Stomach (tissue), 9 donors: Measurements from ENCODE around the gene MKKS. TPM values are rescaled to one million over a fixed set of nuclear protein-coding genes. Genes with fewer than 3 reads are reported as not detected.
A peak's percentile ranks its signal among the peaks of the same experiment; 100 is the strongest.

ENCODE experiments used
- DNase-seq, 2 donors: peaks; one replicate each; pipeline versions ENCODE4 v3.0.0 to v3.0.0-alpha.2; 2013 to 2019
- H3K27ac ChIP-seq, 5 donors: fragments of 200-600 bp in 4 of 5; sonication (generic) in 4 of 5; one replicate each; pipeline ENCODE4 v1.5.1; 2013 to 2019; ENCODE audit warnings: mild to moderate bottlenecking in 1 of 5, moderate library complexity in 1 of 5
- H3K27me3 ChIP-seq, 3 donors: fragments of 200-600 bp; sonication (generic); one replicate each; pipeline ENCODE4 v1.5.1; 2017 to 2019; ENCODE audit warnings: mixed run types in 1 of 3
- H3K36me3 ChIP-seq, 4 donors: fragments of 200-600 bp; sonication (generic); 1 replicate in 3 of 4; 2 replicates in 1 of 4; pipeline ENCODE4 v1.5.1; 2016 to 2019
- H3K4me1 ChIP-seq, 4 donors: fragments of 200-600 bp; sonication (generic); one replicate each; pipeline ENCODE4 v1.5.1; 2016 to 2019
- H3K4me3 ChIP-seq, 4 donors: fragments of 200-600 bp; sonication (generic) in 3 of 4; one replicate each; pipeline ENCODE4 v1.5.1; 2016 to 2019; ENCODE audit warnings: mild to moderate bottlenecking in 1 of 4
- H3K9me3 ChIP-seq, 4 donors: fragments of 200-600 bp; sonication (generic); one replicate each; pipeline ENCODE4 v1.5.1; 2016 to 2019
- EP300 ChIP-seq: sonication (generic); formaldehyde crosslinking; IDR thresholded peaks from one replicate; pipeline ENCODE4 v1.6.1; 2017; ENCODE audit warnings: antibody characterized with exemption
- POLR2A ChIP-seq, 4 donors: fragments of 450-650 bp; IDR thresholded peaks; one replicate each; pipeline ENCODE4 v1.6.1; 2016; ENCODE audit warnings: antibody characterized with exemption in 4 of 4, control low read depth in 2 of 4, mild to moderate bottlenecking in 1 of 4, moderate library complexity in 1 of 4
- POLR2AphosphoS5 ChIP-seq, 3 donors: sonication (generic); formaldehyde crosslinking; IDR thresholded peaks; one replicate each; pipeline ENCODE4 v1.6.1; 2016; ENCODE audit warnings: antibody characterized with exemption in 3 of 3
- WGBS, 5 donors: extraction: QIAGEN DNeasy Blood & Tissue Kit in 3 of 5; methylation state at CpG; one replicate each; pipeline versions ENCODE4 v1.1.5 to v1.1.7; 2013 to 2018; 5-methylcytosine and 5-hydroxymethylcytosine counted together
- intact Hi-C: fragments of 100-400 bp; cut with DNase I; formaldehyde crosslinking; loops from one replicate; pipeline ENCODE4 v1.15.1; 2023; ENCODE audit warnings: low total_unique reads
- polyA plus RNA-seq, 3 donors: library from polyadenylated mRNA; stranded (reverse); fragments of 200-250 nt; gene quantifications; one replicate each; pipeline ENCODE4 v1.2.3, GENCODE V29; 2013
- total RNA-seq, 5 donors: library from RNA; depleted of rRNA; stranded (reverse); fragments of >200 nt; gene quantifications; one replicate each; pipeline versions ENCODE4 v1.1.0 to v1.2.3, GENCODE V29; 2014 to 2016
- TF ChIP-seq, protein P1 (sequence below), 7 experiments: fragments of 450-650 bp in 4 of 7; fragments of 200-600 bp in 3 of 7; sonication (generic) in 3 of 7; IDR thresholded peaks; one replicate each; pipeline ENCODE4 v1.5.1; 2016 to 2019; ENCODE audit warnings: antibody characterized with exemption in 7 of 7, control low read depth in 2 of 7, mild to moderate bottlenecking in 1 of 7
- donor health status: healthy with polysubstance abuse.
- donor health status: Bipolar disorder and iron deficiency.
- donor health status: healthy.

Gene MKKS
- total and polyA plus RNA-seq, 8 donors, result 6.1 to 18.6 (median 12.3) TPM

DNA sequence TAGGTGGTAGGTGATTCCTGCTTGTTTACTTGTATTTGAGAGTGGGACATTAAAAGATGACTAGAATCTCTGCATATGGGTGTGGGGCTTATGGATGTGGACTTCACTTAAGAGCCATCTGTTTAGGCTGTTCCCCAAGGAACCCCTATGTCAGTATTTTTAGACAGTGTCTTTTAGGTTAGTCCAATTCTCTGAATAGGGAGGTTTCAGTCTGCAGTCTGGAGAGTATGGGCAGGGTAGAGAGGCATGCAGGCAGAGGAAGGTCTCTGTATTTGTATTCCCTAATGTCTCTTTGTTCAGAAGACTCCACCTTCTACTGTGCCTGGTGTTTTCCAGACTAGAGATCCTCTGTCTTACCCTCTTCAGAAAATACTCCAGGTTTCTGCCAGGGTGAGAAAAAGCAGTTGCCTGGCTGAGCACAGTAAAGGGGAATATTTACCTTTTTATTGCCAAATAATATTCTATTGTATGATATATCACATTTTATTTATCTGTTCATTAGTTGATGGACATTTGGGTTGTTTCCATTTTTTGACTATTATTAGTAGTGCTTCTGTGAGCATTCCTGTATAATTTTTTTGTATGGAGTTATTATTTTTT is 20.2 kb upstream of the MKKS start:
- Histone ChIP-seq H3K4me1 (peaks cover 0 to 11% (median 2%) of the 10 kb centered on the region in 4 donors), H3K27me3 (no peaks in the 10 kb centered on the region), H3K36me3 (no peaks in the 10 kb centered on the region), H3K9me3 (peaks cover 0 to 10% (median 2%) of the 10 kb centered on the region in 4 donors), H3K4me3 (no peak overlapping the region), H3K27ac (no peak overlapping the region)
- no peak for DNase-seq
- intact Hi-C loops, result no loop called here
- no peak for TF ChIP-seq POLR2A (IDR thresholded peaks at IDR 0.05)

DNA sequence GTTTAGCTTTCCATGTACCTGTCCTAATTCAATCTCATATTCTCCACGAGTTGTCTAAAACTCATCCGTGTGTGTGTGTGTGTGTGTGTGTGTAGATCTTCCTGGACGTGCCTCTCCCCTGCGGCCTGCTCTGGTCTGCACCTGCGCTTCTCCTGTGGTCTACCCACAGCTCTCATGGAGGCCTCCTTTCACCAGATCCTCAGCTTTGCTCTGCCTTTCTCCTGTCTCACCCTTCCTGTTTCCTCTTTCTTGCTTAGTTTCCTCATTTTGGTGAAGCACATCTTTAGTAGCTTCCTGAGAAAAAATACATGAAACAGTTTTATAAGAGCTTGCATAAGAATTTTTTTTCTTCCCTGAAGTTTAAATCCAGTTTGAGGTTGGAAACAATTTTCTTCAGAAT is 19.2 kb upstream of the MKKS start:
- Histone ChIP-seq H3K27ac (no peak overlapping the region), H3K27me3 (no peaks in the 10 kb centered on the region), H3K36me3 (no peaks in the 10 kb centered on the region), H3K4me1 (peaks cover 0 to 11% (median 2%) of the 10 kb centered on the region in 4 donors), H3K9me3 (peaks cover 0 to 10% (median 2%) of the 10 kb centered on the region in 4 donors), H3K4me3 (no peak overlapping the region)
- 21 to 76% (median 68%) methylated on average over 5 of the region's 5 CpGs for WGBS, 5 donors
- intact Hi-C loops, result no loop called here
- DNase-seq, result peak in 1 of 2 donors; percentile 36
- no peak for TF ChIP-seq EP300
- no peak for TF ChIP-seq POLR2A (IDR thresholded peaks at IDR 0.05)
- TF ChIP-seq, protein P1, sequence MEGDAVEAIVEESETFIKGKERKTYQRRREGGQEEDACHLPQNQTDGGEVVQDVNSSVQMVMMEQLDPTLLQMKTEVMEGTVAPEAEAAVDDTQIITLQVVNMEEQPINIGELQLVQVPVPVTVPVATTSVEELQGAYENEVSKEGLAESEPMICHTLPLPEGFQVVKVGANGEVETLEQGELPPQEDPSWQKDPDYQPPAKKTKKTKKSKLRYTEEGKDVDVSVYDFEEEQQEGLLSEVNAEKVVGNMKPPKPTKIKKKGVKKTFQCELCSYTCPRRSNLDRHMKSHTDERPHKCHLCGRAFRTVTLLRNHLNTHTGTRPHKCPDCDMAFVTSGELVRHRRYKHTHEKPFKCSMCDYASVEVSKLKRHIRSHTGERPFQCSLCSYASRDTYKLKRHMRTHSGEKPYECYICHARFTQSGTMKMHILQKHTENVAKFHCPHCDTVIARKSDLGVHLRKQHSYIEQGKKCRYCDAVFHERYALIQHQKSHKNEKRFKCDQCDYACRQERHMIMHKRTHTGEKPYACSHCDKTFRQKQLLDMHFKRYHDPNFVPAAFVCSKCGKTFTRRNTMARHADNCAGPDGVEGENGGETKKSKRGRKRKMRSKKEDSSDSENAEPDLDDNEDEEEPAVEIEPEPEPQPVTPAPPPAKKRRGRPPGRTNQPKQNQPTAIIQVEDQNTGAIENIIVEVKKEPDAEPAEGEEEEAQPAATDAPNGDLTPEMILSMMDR (IDR thresholded peaks at IDR 0.05), result no peak
- no peak for TF ChIP-seq POLR2AphosphoS5 (IDR thresholded peaks at IDR 0.05)

DNA sequence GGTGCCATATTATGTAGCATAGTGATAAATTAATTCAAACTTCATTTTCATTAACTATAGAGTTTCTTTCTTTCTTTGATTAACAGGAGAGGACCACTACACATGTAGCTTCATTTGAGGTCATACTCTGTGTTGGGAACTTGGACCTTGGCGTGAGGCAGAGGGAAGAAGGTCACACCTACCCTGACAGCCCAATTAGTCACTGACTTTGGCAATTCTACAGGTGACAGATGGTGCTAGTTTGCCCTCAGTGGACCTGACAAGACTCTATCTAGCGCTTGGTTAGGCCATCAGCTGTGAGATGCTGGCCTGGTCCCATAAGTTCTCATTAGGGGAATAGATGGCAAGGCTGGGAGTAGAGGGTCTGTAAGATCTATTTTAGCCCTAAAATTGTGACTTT is 15.2 kb upstream of the MKKS start:
- DNase-seq, result no peak
- Histone ChIP-seq H3K4me1 (peaks cover 0 to 22% (median 2%) of the 10 kb centered on the region in 4 donors), H3K27ac (no peak overlapping the region), H3K36me3 (no peaks in the 10 kb centered on the region), H3K9me3 (no peaks in the 10 kb centered on the region), H3K4me3 (no peak overlapping the region), H3K27me3 (no peaks in the 10 kb centered on the region)
- WGBS, 5 donors, result 75 to 95% (median 89%) methylated on average over 2 of the region's 2 CpGs
- intact Hi-C loops, result no loop called here
- TF ChIP-seq POLR2AphosphoS5 (IDR thresholded peaks at IDR 0.05) (no peak), EP300 (no peak), POLR2A (IDR thresholded peaks at IDR 0.05) (no peak)
- TF ChIP-seq, protein P1 (IDR thresholded peaks at IDR 0.05), result no peak

DNA sequence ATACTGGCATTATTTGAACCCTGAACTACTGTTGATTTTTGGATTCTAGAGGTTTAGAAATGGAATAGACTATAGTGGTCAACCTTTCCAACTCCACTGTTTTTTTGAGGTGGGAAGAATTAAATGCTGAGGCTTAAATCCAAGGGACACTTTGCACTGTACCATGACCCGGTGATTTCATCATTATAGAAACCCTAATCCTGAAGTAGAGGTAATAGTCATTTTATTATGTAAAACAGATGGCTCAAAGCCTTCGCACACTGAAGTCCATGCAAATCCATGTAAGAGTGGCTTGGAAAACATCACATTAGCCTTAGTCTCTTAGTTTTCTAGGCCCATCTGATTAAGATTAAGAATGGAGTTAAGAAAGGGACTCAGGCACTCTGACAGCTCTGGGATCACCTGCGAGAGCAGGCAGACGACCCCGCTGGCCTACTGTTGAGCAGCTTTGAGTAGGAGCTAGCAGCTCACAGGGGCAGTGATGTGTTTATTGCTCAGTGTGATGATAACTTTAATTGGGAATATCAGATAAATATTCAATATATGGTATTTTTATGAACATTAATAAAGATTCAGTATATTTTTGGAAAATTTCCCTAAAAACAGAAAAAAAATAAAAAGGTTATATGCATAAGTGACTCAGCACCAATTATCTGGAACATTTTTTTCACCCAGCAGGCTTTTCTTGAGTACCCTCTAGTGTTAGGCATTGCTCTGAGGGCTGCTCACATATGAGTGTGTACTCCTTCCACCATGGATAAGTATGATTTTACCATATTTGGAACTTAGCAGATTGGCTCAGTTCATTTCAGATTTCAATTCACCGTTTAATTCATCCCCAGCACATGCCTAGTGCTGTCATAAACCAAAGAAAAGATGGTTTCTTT is 14.5 kb upstream of the MKKS start:
- TF ChIP-seq POLR2AphosphoS5 (IDR thresholded peaks at IDR 0.05), result no peak
- TF ChIP-seq, protein P1 (IDR thresholded peaks at IDR 0.05), result no peak
- no peak for TF ChIP-seq EP300
- no peak for TF ChIP-seq POLR2A (IDR thresholded peaks at IDR 0.05)
- Histone ChIP-seq H3K4me3 (no peak overlapping the region), H3K9me3 (no peaks in the 10 kb centered on the region), H3K27ac (no peak overlapping the region), H3K27me3 (no peaks in the 10 kb centered on the region), H3K36me3 (no peaks in the 10 kb centered on the region), H3K4me1 (peaks cover 0 to 19% (median 2%) of the 10 kb centered on the region in 4 donors)
- WGBS, 5 donors, result 92 to 97% (median 94%) methylated on average over 6 of the region's 6 CpGs
- intact Hi-C loops, result no loop called here
- no peak for DNase-seq
